CD4-positive, alpha-beta memory T cell (primary cell): ENCODE measurements around the gene EXD3. TPM values are rescaled to one million over a fixed set of nuclear protein-coding genes. Genes with fewer than 3 reads are reported as not detected.

ENCODE experiments used
- CTCF ChIA-PET: fragments of 350-600 bp; sonication (Branson Sonifier 250); formaldehyde crosslinking; loops from one replicate; lab custom pipeline; 2021; ENCODE audit warnings: inconsistent platforms; ENCODE audit not compliant: partially characterized antibody; lab: Charles Lee
- POLR2A ChIA-PET: fragments of 350-600 bp; sonication (Branson Sonifier 250); formaldehyde crosslinking; loops from one replicate; lab custom pipeline; 2021; ENCODE audit not compliant: partially characterized antibody; lab: Charles Lee
- DNase-seq, 5 donors: peaks; one replicate each; pipeline versions ENCODE4 v3.0.0 to v3.0.0-alpha.2; 2020 to 2022; ENCODE audit warnings: mixed read lengths in 1 of 5
- H3K27ac ChIP-seq: one replicate; pipeline ENCODE4 v1.7.0; 2013; ENCODE audit warnings: low read depth, low read length
- H3K27me3 ChIP-seq: 2 replicates; pipeline ENCODE4 v1.7.0; 2013; ENCODE audit warnings: mild to moderate bottlenecking, low read length, moderate library complexity; ENCODE audit not compliant: insufficient read depth
- H3K36me3 ChIP-seq: 2 replicates; pipeline ENCODE4 v1.7.0; 2013; ENCODE audit warnings: mild to moderate bottlenecking, low read length, moderate library complexity; ENCODE audit not compliant: insufficient read depth
- H3K4me1 ChIP-seq: 2 replicates; pipeline ENCODE4 v1.7.0; 2013; ENCODE audit warnings: mild to moderate bottlenecking, low read length, moderate library complexity; ENCODE audit not compliant: insufficient read depth
- H3K4me3 ChIP-seq, 2 donors: one replicate each; pipeline ENCODE4 v1.7.0; 2013; ENCODE audit warnings: low read length in 2 of 2, mild to moderate bottlenecking in 1 of 2
- H3K9me3 ChIP-seq, 2 donors: one replicate each; pipeline ENCODE4 v1.7.0; 2013; ENCODE audit warnings: low read length in 2 of 2, control low read depth in 1 of 2; ENCODE audit not compliant: control insufficient read depth in 1 of 2
- H3K27ac Mint-ChIP-seq, 7 donors: one replicate each; pipeline ENCODE4 v1.8.0; 2020 to 2021; ENCODE audit warnings: mixed read lengths in 7 of 7, mild to moderate bottlenecking in 6 of 7, inconsistent platforms in 3 of 7, moderate library complexity in 3 of 7
- H3K27me3 Mint-ChIP-seq, 2 donors: one replicate each; pipeline ENCODE4 v1.8.0; 2020 to 2021; ENCODE audit warnings: mixed read lengths in 2 of 2
- H3K36me3 Mint-ChIP-seq, 2 donors: one replicate each; pipeline ENCODE4 v1.8.0; 2020 to 2021; ENCODE audit warnings: mixed read lengths in 2 of 2, inconsistent platforms in 1 of 2, mild to moderate bottlenecking in 1 of 2
- H3K4me1 Mint-ChIP-seq, 4 donors: one replicate each; pipeline ENCODE4 v1.8.0; 2020 to 2021; ENCODE audit warnings: mixed read lengths in 4 of 4, mild to moderate bottlenecking in 1 of 4
- H3K4me3 Mint-ChIP-seq, 8 donors: one replicate each; pipeline ENCODE4 v1.8.0; 2020 to 2021; ENCODE audit warnings: mixed read lengths in 8 of 8, mild to moderate bottlenecking in 7 of 8, moderate library complexity in 6 of 8, inconsistent platforms in 3 of 8
- H3K9me3 Mint-ChIP-seq, 8 donors: one replicate each; pipeline ENCODE4 v1.8.0; 2020 to 2021; ENCODE audit warnings: mixed read lengths in 8 of 8, mild to moderate bottlenecking in 5 of 8, inconsistent platforms in 3 of 8, moderate library complexity in 1 of 8
- intact Hi-C: fragments of 100-400 bp; cut with micrococcal nuclease; formaldehyde crosslinking; loops from one replicate; pipeline ENCODE4 v1.15.1; 2023
- polyA plus RNA-seq, 2 donors: library from polyadenylated mRNA; unstranded; fragments of 300-500 nt; fragmentation: Illumina TruSeq; gene quantifications; one replicate each; pipeline ENCODE4 v1.2.3, GENCODE V29; 2021
- total RNA-seq, 2 experiments: library from RNA; stranded (reverse); gene quantifications; one replicate each; pipeline ENCODE4 v1.2.3, GENCODE V29; 2021

Gene EXD3
- total and polyA plus RNA-seq, 4 experiments from 2014 or later, result 2.5 to 21.9 (median 14.2) TPM

GRCh38 chr9:137278721-137279711, 143.9 kb downstream of the EXD3 start:
- no peak overlapping the region for H3K4me3 ChIP-seq
- ChIA-PET POLR2A (no interaction called here), CTCF (interaction anchor here (1.1 kb wide), 1 partner anchor 42 kb away, joined by 5 read pairs; no protein-coding TSS in a partner anchor)
- H3K4me1 ChIP-seq, result peaks cover 11% of the 10 kb centered on the region
- H3K4me3 Mint-ChIP-seq, result no peak overlapping the region
- H3K27me3 ChIP-seq, result no peaks in the 10 kb centered on the region
- H3K36me3 ChIP-seq, result no peaks in the 10 kb centered on the region
- peaks cover 2 to 4% of the 10 kb centered on the region in 2 donors for H3K27me3 Mint-ChIP-seq
- no peak for DNase-seq
- H3K27ac Mint-ChIP-seq, result no peak overlapping the region
- H3K4me1 Mint-ChIP-seq, result peaks cover 5 to 22% (median 10%) of the 10 kb centered on the region in 4 donors
- no peak overlapping the region for H3K27ac ChIP-seq
- intact Hi-C loops, result no loop called here
- no peaks in the 10 kb centered on the region for H3K9me3 ChIP-seq
- peaks cover 2 to 3% of the 10 kb centered on the region in 2 donors for H3K36me3 Mint-ChIP-seq
- no peaks in the 10 kb centered on the region for H3K9me3 Mint-ChIP-seq

GRCh38 chr9:137278061-137278701, 144.8 kb downstream of the EXD3 start:
- Mint-ChIP-seq H3K4me3 (peak overlapping the region; percentile 61 to 83 (median 80)), H3K27ac (peak overlapping the region in 2 of 7 donors; percentile 66 to 79), H3K36me3 (peaks cover 2 to 8% of the 10 kb centered on the region in 2 donors), H3K4me1 (peaks cover 5 to 22% (median 10%) of the 10 kb centered on the region in 4 donors), H3K27me3 (peaks cover 2 to 4% of the 10 kb centered on the region in 2 donors), H3K9me3 (no peaks in the 10 kb centered on the region)
- ChIA-PET CTCF (no interaction called here), POLR2A (interaction anchor here (0.8 to 2.0 kb wide), 2 partner anchors 24 to 37 kb away, joined by 3 to 10 read pairs; partner anchors contain the start of gene TUBB4B)
- Histone ChIP-seq H3K9me3 (no peaks in the 10 kb centered on the region), H3K27ac (peak overlapping the region; percentile 31), H3K4me3 (peak overlapping the region in 1 of 2 donors; percentile 47), H3K4me1 (peaks cover 11% of the 10 kb centered on the region), H3K27me3 (no peaks in the 10 kb centered on the region), H3K36me3 (no peaks in the 10 kb centered on the region)
- intact Hi-C loops, result no loop called here
- DNase-seq, result no peak

- peaks cover 11% of the 10 kb centered on the region for H3K4me1 ChIP-seq
- no peaks in the 10 kb centered on the region for H3K27me3 ChIP-seq
- H3K4me3 ChIP-seq, result peak within 1 kb of the TSS in 1 of 2 donors; percentile 47
- Mint-ChIP-seq H3K36me3 (peaks cover under 1 to 6% of the 10 kb centered on the region in 2 donors), H3K27me3 (peaks cover under 1 to 2% of the 10 kb centered on the region in 2 donors), H3K4me3 (peak within 1 kb of the TSS; percentile 61 to 83 (median 80)), H3K4me1 (peaks cover 4 to 19% (median 10%) of the 10 kb centered on the region in 4 donors), H3K27ac (peak within 1 kb of the TSS in 3 of 7 donors; percentile 13 to 79 (median 66)), H3K9me3 (no peaks in the 10 kb centered on the region)
- H3K36me3 ChIP-seq, result no peaks in the 10 kb centered on the region
- intact Hi-C loops, result no loop called here
- H3K9me3 ChIP-seq, result no peaks in the 10 kb centered on the region
- CTCF ChIA-PET, result no interaction called here
- DNase-seq, result no peak
- H3K27ac ChIP-seq, result peak within 1 kb of the TSS; percentile 31
- POLR2A ChIA-PET, result interaction anchor here (0.8 to 2.0 kb wide), 2 partner anchors 23 to 37 kb away, joined by 3 to 10 read pairs; partner anchors contain the start of gene TUBB4B
These were observed 145.5 kb downstream of the EXD3 start, which contains the start of gene TOR4A for GRCh38 chr9:137277329-137278041. Gene TOR4A, plus strand, starts transcription at chr9:137277726. Its CDS starts 964 bp downstream, at chr9:137278690.

GRCh38 chr9:137276473-137277328, 146.3 kb downstream of the EXD3 start:
- intact Hi-C loops, result no loop called here
- H3K9me3 ChIP-seq, result no peaks in the 10 kb centered on the region
- H3K27me3 Mint-ChIP-seq, result peaks cover 0 to 1% of the 10 kb centered on the region in 2 donors
- peak overlapping the region in 2 of 7 donors; percentile 13 to 36 for H3K27ac Mint-ChIP-seq
- ChIA-PET CTCF (no interaction called here), POLR2A (interaction anchor here (2.0 kb wide), 1 partner anchor 36 kb away, joined by 10 read pairs; the partner anchor contains the start of gene TUBB4B)
- H3K36me3 Mint-ChIP-seq, result peaks cover 0 to 5% of the 10 kb centered on the region in 2 donors
- no peak for DNase-seq
- no peaks in the 10 kb centered on the region for H3K9me3 Mint-ChIP-seq
- H3K4me1 ChIP-seq, result peaks cover 13% of the 10 kb centered on the region
- H3K36me3 ChIP-seq, result no peaks in the 10 kb centered on the region
- peak overlapping the region in 2 of 8 donors; percentile 32 to 61 for H3K4me3 Mint-ChIP-seq
- no peak overlapping the region for H3K27ac ChIP-seq
- peak overlapping the region in 1 of 2 donors; percentile 47 for H3K4me3 ChIP-seq
- H3K27me3 ChIP-seq, result no peaks in the 10 kb centered on the region
- H3K4me1 Mint-ChIP-seq, result peaks cover 3 to 18% (median 10%) of the 10 kb centered on the region in 4 donors

- ChIA-PET CTCF (no interaction called here), POLR2A (interaction anchor here (2.0 kb wide), 1 partner anchor 35 kb away, joined by 10 read pairs; the partner anchor contains the start of gene TUBB4B)
- peak overlapping the region in 3 of 8 donors; percentile 43 to 71 (median 67) for H3K4me3 Mint-ChIP-seq
These were observed 147.1 kb downstream of the EXD3 start for GRCh38 chr9:137275588-137276472.

More at GRCh38 chr9:137275588-137276472, 147.1 kb downstream of the EXD3 start:
- H3K4me1 Mint-ChIP-seq, result peaks cover 8 to 25% (median 17%) of the 10 kb centered on the region in 4 donors
- DNase-seq, result no peak
- no peaks in the 10 kb centered on the region for H3K9me3 Mint-ChIP-seq
- intact Hi-C loops, result no loop called here
- H3K27me3 Mint-ChIP-seq, result peaks cover 0 to 1% of the 10 kb centered on the region in 2 donors
- Histone ChIP-seq H3K4me3 (no peak overlapping the region), H3K27ac (no peak overlapping the region), H3K27me3 (no peaks in the 10 kb centered on the region), H3K4me1 (peaks cover 22% of the 10 kb centered on the region), H3K36me3 (no peaks in the 10 kb centered on the region), H3K9me3 (no peaks in the 10 kb centered on the region)
- H3K27ac Mint-ChIP-seq, result peak overlapping the region in 1 of 7 donors; percentile 25
- peaks cover 5 to 7% of the 10 kb centered on the region in 2 donors for H3K36me3 Mint-ChIP-seq
